ENCODE results near the gene PSMA8.

DNA sequence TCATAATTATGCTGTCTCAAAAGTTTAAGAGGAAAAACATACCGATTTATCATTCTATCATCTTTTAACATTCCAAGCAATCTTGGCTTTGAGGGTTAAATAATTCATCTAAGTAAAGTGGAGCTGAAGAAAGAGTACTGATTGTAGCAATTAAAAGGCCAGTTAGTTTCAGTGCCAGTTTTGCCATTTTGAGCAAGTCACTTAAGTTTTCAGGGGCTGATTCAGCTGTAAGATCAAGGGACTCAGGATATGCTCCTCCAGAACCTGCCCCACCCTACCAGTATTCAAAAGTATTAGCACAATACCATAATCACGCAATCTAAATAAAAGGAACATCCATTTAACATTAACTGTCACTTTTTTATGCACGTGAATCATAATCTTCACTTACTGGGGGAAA, 45.2 kb upstream of the PSMA8 start:
- TF ChIP-seq CTCF (IDR thresholded peaks at IDR 0.05) (no peak), POLR2A (IDR thresholded peaks at IDR 0.05) (no peak)

Data from esophagus squamous epithelium (tissue), 4 donors.